ENCODE measurements around the gene PDE8B.

PDE8B gene

GRCh38 chr5:77231471-77232138 lies 21.1 kb downstream of the PDE8B start:
- no peak for DNase-seq

GRCh38 chr5:77232574-77233358 lies 22.3 kb downstream of the PDE8B start:
- DNase-seq: no peak

- no peak for DNase-seq
Observed at GRCh38 chr5:77235846-77236721, 25.6 kb downstream of the PDE8B start.

GRCh38 chr5:77239126-77239741 lies 28.8 kb downstream of the PDE8B start:
- DNase-seq: no peak

- no peak for DNase-seq
Observed at GRCh38 chr5:77241444-77241843, 31.0 kb downstream of the PDE8B start.

- no peak for DNase-seq
Observed at GRCh38 chr5:77249475-77249874, 39.0 kb downstream of the PDE8B start.

- DNase-seq: no peak
Observed at GRCh38 chr5:77250021-77250420, 39.5 kb downstream of the PDE8B start.

- DNase-seq: no peak
Observed at GRCh38 chr5:77251921-77252320, 41.4 kb downstream of the PDE8B start.

GRCh38 chr5:77255617-77256016 lies 45.1 kb downstream of the PDE8B start:
- DNase-seq: no peak

- no peak for DNase-seq
Observed at GRCh38 chr5:77256406-77256805, 45.9 kb downstream of the PDE8B start.

- DNase-seq: no peak
Observed at GRCh38 chr5:77258652-77259051, 48.2 kb downstream of the PDE8B start.

GRCh38 chr5:77259476-77259875 lies 49.0 kb downstream of the PDE8B start:
- no peak for DNase-seq

- DNase-seq: no peak
Observed at GRCh38 chr5:77262697-77263096, 52.2 kb downstream of the PDE8B start.

GRCh38 chr5:77266291-77266690 lies 55.8 kb downstream of the PDE8B start:
- no peak for DNase-seq

- DNase-seq: no peak
Observed at GRCh38 chr5:77267496-77267895, 57.0 kb downstream of the PDE8B start.

- no peak for DNase-seq
Observed at GRCh38 chr5:77272206-77272605, 61.7 kb downstream of the PDE8B start.

- DNase-seq: no peak
Observed at GRCh38 chr5:77277759-77278158, 67.3 kb downstream of the PDE8B start.

- DNase-seq: no peak
Observed at GRCh38 chr5:77280036-77280435, 69.6 kb downstream of the PDE8B start.

- DNase-seq: no peak
Observed at GRCh38 chr5:77281969-77282336, 71.5 kb downstream of the PDE8B start.

- DNase-seq: no peak
Observed at GRCh38 chr5:77282337-77283027, 72.0 kb downstream of the PDE8B start.

GRCh38 chr5:77285251-77285841 lies 74.9 kb downstream of the PDE8B start:
- no peak for DNase-seq

Measured in T-helper 9 cell (primary cell).